ENCODE data around the gene ATF6B.

GRCh38 chr6:32081168-32081990, 46.7 kb downstream of the ATF6B start:
- no peak for TF ChIP-seq POLR2A (IDR thresholded peaks at IDR 0.05)
- TF ChIP-seq CTCF (IDR thresholded peaks at IDR 0.05): no peak

All from right lobe of liver (tissue), 4 donors.